Stimulated activated CD8-positive, alpha-beta memory T cell treated with anti-CD3 and anti-CD28 coated beads, Interleukin-12 subunit alpha, Interleukin-12 subunit beta, amount 100 ng/mL, for 1 hour (primary cell): ENCODE results near the gene UBLCP1.
"Not testable (repeated sequence)": the region's sequence is repeated elsewhere in the genome, so short reads cannot be mapped to it uniquely, and the experiment has no call there.

Experiments used
- DNase-seq: peaks from one replicate; pipeline ENCODE4 v3.0.0-alpha.2; 2020; ENCODE audit warnings: low read depth

UBLCP1 gene

GRCh38 chr5:159252195-159252594, 10.9 kb upstream of the UBLCP1 start:
- no peak for DNase-seq

- DNase-seq: no peak
These were observed 6.1 kb upstream of the UBLCP1 start for GRCh38 chr5:159257007-159257406.

- DNase-seq: no peak
These were observed 5.3 kb upstream of the UBLCP1 start for GRCh38 chr5:159257629-159258283.

GRCh38 chr5:159258361-159258760, 4.7 kb upstream of the UBLCP1 start:
- DNase-seq: no peak

- not testable (repeated sequence) for DNase-seq
These were observed 2.9 kb upstream of the UBLCP1 start for GRCh38 chr5:159260212-159260611.

- DNase-seq: no peak
These were observed 625 bp upstream of the UBLCP1 start for GRCh38 chr5:159262472-159262858.

GRCh38 chr5:159263569-159263905, 447 bp downstream of the UBLCP1 start:
- DNase-seq: no peak

- DNase-seq: not testable (repeated sequence)
These were observed 3.7 kb downstream of the UBLCP1 start for GRCh38 chr5:159266764-159267163.

GRCh38 chr5:159269723-159270122, 6.6 kb downstream of the UBLCP1 start:
- DNase-seq: no peak

- no peak for DNase-seq
These were observed 10.8 kb downstream of the UBLCP1 start for GRCh38 chr5:159273923-159274322.

- no peak for DNase-seq
These were observed 11.6 kb downstream of the UBLCP1 start for GRCh38 chr5:159274676-159275075.

GRCh38 chr5:159286420-159287035, 23.4 kb downstream of the UBLCP1 start:
- DNase-seq: no peak

- DNase-seq: no peak
These were observed 27.7 kb downstream of the UBLCP1 start for GRCh38 chr5:159290741-159291140.

GRCh38 chr5:159294921-159295320, 31.8 kb downstream of the UBLCP1 start:
- no peak for DNase-seq

GRCh38 chr5:159297300-159297699, 34.2 kb downstream of the UBLCP1 start:
- DNase-seq: not testable (repeated sequence)

- DNase-seq: no peak
These were observed 38.4 kb downstream of the UBLCP1 start for GRCh38 chr5:159301466-159301865.

GRCh38 chr5:159301929-159302860, 39.1 kb downstream of the UBLCP1 start:
- DNase-seq: not testable (repeated sequence)

- no peak for DNase-seq
These were observed 40.2 kb downstream of the UBLCP1 start for GRCh38 chr5:159303286-159303685.

GRCh38 chr5:159304961-159305595, 42.0 kb downstream of the UBLCP1 start:
- no peak for DNase-seq

GRCh38 chr5:159309689-159310433, 46.8 kb downstream of the UBLCP1 start:
- no peak for DNase-seq

GRCh38 chr5:159310511-159310910, 47.4 kb downstream of the UBLCP1 start:
- no peak for DNase-seq

GRCh38 chr5:159311063-159311462, 48.0 kb downstream of the UBLCP1 start:
- no peak for DNase-seq
